Fibroblast of skin of scalp (primary cell): Measurements from ENCODE around the gene ADGRB2.

Experiments used
- DNase-seq: peaks from one replicate; pipeline ENCODE4 v3.0.0-alpha.2; 2013

ADGRB2 gene

GRCh38 chr1:31745946-31746670, 18.0 kb downstream of the ADGRB2 start:
- DNase-seq = no peak

- DNase-seq = peak; percentile 67
These were observed 18.8 kb downstream of the ADGRB2 start for GRCh38 chr1:31745096-31745945.

DNA sequence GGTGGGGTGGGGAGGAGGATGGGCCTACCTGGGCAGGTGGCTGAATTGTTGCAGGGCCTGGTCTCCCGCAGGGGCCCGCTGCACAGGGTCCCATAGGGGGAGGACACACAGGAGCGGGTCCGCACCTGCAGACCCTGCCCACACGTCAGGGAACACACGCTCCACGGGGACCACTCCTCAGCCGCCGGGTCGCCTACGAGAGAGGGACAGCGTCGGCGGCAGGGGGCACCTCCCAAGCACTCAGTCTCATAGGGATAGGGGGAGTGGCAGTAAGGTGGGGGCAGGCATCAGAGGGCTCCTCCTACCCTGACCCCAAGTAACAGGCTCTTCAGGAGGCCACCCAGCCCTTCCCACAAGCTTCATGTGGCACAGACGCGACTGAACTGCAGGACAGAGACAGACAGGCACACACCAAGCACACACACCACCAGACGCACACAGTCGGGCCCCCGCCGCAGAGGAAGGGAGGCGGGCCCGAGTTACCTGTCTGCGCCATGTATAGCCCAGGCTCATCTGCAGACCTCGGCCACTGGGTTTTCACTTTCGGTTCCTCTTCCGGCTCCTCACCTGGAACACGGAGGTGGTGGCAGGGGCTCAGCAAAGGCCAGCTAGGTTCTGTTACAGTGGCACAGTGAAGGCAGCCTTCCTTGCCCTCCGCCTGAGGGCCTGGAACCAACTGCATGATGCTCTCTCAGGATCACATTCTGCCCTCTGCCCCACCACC, 19.8 kb downstream of the ADGRB2 start:
- DNase-seq = no peak

GRCh38 chr1:31742462-31743212, 21.5 kb downstream of the ADGRB2 start:
- no peak for DNase-seq

DNA sequence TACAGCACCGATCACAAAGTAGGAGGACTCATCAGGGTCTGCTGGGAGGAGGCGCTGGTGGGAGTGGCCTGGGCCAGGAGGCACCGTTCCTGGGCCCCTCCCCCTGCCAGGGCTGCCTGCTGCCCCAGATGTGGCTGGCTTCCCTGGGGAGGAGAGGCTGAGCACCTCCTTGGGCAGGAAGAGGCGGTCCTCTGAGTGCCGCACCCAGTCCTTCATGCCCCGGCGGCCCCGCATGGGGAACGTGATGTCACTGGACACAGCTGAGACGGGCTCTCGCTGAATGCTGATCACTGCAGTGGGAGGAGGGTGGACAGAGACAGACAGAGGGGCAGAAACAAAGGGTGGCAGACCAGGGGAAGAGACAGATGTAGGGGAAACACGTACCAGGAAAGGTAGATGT, 24.8 kb downstream of the ADGRB2 start:
- DNase-seq = no peak

DNA sequence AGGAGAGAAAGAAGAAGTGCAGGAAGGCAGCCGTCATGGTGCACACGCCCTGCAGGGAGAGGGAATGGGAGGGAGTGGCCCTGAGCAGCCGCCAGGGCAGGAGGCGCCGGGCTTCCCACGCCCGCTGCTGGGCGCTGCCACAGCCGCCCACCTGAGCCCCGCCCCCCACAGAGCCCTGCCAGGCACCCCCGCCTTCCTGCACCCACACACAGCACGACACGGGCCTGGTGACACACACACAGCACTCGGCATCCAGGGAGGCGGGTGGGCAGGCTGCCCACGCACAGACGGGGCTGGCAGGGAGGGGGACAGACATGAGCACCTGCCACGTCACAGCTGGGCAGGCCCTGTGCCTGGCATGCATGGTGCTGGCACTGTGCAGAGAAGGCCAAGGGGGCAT, 27.5 kb downstream of the ADGRB2 start:
- no peak for DNase-seq

GRCh38 chr1:31735571-31735970, 28.6 kb downstream of the ADGRB2 start:
- DNase-seq = no peak

DNA sequence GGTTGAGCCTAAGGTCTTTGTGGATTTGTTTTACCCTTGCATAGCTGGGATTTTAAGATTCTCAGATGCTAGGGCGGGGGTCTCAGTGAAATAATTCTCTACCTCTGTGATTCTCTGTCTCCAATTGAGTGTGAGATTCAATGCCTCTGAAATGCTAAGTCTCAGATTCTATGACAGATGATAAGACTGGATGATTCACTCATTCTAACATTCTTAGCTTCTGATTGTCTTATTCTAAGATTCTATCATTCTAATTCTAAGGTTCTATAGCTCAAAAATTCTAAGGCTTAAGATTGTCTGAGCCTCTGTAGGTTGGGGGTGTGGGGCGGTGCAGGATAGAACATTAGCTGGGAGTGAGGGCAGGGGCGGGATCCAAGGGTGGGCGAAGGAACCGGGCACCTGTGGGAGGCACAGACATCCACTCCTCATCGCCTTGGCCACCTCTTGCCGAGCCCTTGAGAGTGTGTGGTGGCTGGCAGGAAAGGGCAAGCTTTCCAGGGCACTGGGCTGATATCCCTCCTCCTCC, 29.5 kb downstream of the ADGRB2 start:
- DNase-seq = no peak

- no peak for DNase-seq
These were observed 30.5 kb downstream of the ADGRB2 start for GRCh38 chr1:31733389-31734219.

- no peak for DNase-seq
These were observed 31.3 kb downstream of the ADGRB2 start for GRCh38 chr1:31732751-31733289.

- DNase-seq = no peak
These were observed 31.8 kb downstream of the ADGRB2 start for GRCh38 chr1:31732343-31732742.

GRCh38 chr1:31731049-31731565, 33.0 kb downstream of the ADGRB2 start:
- no peak for DNase-seq

DNA sequence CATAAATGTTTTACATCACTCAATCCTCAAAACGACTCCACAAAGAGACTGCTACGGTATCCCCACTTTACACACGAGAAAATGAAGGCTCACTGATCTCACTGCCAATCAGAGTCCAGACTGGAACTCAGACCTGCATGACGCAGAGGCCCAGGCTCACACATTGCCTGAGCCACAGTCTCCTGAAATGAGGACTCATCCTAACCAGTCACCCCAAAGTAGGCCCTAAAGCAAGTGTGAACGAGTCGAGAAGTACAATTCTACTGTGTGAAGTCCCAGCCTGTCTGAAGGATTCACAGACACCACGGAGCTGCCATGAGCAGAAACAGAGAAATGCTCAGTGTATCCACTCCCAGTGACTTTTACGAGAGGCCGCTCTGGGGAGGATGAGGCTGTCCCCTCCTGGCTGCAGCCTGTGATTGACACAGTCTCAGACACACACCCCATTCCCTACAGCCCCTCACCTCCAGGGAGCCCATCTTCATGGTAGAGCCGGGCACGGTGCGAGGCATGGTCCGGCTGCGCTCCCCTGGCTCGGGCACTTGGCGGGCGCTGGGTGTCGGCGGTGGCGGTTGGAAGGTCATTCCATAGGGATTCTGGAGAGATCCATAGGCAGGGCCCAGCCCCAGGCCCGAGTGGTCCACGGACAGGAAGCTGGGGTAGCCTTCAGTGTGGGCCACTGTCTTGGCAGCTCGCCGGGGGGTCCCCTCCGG, 33.6 kb downstream of the ADGRB2 start:
- no peak for DNase-seq

DNA sequence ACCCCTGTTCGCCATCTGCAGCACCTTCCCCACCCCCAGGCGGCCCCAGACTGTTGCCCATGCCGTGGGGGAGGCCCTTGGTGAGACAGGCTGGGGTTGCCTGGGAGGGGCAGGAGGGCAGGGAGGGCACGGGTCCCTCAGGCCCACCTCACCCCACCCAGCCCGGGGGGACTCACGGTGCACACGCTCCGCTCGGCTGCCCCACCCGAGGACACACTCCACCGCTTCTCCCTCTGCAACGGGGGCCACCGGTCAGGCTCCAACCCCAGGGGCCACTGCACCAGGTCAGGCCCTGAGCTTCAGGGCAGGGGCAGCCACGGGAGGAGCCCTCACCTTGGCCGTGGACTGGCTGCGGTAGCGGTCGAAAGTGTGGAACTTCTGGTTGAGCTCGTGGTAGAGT, 36.3 kb downstream of the ADGRB2 start:
- DNase-seq = no peak

DNA sequence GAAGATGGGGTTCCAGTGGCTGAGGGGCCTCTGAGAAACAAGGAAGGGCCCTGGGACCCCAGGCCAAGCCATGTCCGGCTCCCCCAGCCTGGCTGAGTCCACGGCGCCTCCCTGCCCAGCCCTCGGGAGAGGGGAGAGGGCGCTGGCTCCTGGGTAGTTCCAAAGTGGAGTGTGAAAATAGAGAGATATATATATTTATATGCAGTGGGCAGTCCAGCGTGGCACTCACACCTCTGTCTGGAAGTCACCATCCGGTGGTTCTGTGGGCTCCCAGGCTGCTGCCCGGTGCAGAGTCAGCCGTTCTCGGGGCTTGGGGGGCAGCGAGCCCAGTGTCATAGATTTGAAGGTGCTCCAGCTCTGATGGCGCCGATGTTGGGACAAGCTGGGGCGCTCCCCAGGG, 36.9 kb downstream of the ADGRB2 start:
- DNase-seq = no peak

- no peak for DNase-seq
These were observed 37.4 kb downstream of the ADGRB2 start for GRCh38 chr1:31726715-31727114.

DNA sequence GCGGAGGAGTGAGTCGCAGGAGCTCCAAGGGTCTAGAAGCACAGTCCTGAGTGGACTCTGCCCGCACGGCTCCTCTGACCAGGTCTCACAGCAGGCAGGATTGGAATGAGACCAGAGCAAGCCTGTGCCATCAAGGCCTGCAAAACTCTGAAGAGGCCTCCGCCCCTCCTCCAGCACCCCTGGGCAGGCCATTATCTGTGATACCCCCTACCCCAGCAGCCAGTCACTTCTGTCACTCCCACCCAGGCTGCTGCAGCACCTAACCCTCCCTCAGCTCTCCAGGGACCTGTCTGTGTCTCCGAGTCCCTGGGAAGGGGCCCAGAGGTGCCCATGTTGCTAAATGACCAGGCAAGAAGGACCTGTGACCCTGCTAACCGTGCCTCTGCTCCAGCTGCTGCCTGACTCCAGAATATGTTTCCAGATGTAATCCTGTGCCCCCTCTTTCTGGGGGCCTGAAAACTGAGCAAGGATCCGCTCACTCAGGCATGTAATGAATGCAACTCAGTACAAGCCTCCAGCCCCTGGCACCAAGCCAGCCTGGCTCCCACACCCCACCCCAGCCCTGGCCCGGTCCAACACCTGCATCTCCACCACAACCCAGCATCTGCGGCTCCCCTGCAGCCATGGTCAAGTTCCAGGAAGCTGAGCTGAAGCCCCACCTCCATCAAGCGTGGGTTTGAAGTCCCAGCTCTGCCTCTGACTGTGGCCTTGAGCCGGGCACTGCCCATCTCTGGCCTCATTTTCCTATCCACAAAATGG, 38.2 kb downstream of the ADGRB2 start:
- DNase-seq = no peak

GRCh38 chr1:31725134-31725533, 39.0 kb downstream of the ADGRB2 start:
- DNase-seq = no peak

GRCh38 chr1:31723828-31724359, 40.2 kb downstream of the ADGRB2 start:
- peak; percentile 80 for DNase-seq
